Measurements from ENCODE around the gene AGAP3. TPM values are rescaled to one million over a fixed set of nuclear protein-coding genes. Genes with fewer than 3 reads are reported as not detected.

The AGAP3 gene
- total RNA-seq, 1 experiment from 2014 or later: 103 TPM

DNA sequence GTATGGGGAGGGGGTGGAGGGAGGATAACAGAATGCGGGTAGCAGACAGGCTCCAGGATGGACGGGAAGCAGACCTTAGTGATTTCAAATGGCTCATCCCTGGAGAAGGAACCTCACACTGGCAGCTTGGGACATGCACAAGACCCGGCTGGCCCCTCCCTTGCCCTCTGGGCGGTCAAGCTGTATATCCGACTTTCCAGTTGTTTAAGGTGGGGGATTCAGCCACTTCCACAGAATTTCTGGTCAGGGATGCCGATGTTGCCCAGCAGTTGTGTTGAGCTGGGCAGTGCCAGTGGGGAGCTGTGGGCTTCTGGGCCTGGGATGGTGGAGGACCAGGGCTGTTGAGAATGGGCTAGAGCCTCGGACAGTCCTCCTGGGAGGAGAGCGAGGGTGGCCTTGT is 42.4 kb downstream of the AGAP3 start:
- H3K4me3 ChIP-seq (ENCODE audit: low read depth in 2 of 2, low read length in 2 of 2): no peak overlapping the region
- H3K4me1 ChIP-seq (ENCODE audit: control insufficient read depth, insufficient read depth, low read length): no peaks in the 10 kb centered on the region
- ChIA-PET CTCF (no interaction called here), POLR2A (interaction anchor here (0.5 kb wide), 1 partner anchor 357 kb away, joined by 10 read pairs; no protein-coding TSS in a partner anchor)
- H3K27ac ChIP-seq (ENCODE audit: low read length): no peak overlapping the region
- no TSS peak for BruUV-seq (replicated peaks)
- in situ Hi-C loops (cut with HindIII; ENCODE audit: low pct_unique_long_range_greater_than_20kb, low sequenced_read_pairs) (no loop called here), intact Hi-C loops (cut with micrococcal nuclease; ENCODE audit: unreplicated experiment) (no loop called here)
- no peaks in the 10 kb centered on the region for H3K27me3 ChIP-seq (ENCODE audit: control insufficient read depth, insufficient read depth, low read length)
- H3K36me3 ChIP-seq (ENCODE audit: control insufficient read depth, insufficient read depth, low read length): no peaks in the 10 kb centered on the region
- no peak for DNase-seq (ENCODE audit: low read depth, low spot score)
- no peaks in the 10 kb centered on the region for H3K9me3 ChIP-seq (ENCODE audit: control insufficient read depth, insufficient read depth, low read depth, low read length)
- TF ChIP-seq, protein P1, sequence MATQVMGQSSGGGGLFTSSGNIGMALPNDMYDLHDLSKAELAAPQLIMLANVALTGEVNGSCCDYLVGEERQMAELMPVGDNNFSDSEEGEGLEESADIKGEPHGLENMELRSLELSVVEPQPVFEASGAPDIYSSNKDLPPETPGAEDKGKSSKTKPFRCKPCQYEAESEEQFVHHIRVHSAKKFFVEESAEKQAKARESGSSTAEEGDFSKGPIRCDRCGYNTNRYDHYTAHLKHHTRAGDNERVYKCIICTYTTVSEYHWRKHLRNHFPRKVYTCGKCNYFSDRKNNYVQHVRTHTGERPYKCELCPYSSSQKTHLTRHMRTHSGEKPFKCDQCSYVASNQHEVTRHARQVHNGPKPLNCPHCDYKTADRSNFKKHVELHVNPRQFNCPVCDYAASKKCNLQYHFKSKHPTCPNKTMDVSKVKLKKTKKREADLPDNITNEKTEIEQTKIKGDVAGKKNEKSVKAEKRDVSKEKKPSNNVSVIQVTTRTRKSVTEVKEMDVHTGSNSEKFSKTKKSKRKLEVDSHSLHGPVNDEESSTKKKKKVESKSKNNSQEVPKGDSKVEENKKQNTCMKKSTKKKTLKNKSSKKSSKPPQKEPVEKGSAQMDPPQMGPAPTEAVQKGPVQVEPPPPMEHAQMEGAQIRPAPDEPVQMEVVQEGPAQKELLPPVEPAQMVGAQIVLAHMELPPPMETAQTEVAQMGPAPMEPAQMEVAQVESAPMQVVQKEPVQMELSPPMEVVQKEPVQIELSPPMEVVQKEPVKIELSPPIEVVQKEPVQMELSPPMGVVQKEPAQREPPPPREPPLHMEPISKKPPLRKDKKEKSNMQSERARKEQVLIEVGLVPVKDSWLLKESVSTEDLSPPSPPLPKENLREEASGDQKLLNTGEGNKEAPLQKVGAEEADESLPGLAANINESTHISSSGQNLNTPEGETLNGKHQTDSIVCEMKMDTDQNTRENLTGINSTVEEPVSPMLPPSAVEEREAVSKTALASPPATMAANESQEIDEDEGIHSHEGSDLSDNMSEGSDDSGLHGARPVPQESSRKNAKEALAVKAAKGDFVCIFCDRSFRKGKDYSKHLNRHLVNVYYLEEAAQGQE (IDR thresholded peaks at IDR 0.05; ENCODE audit: insufficient read depth in 1 of 2, low read depth in 2 of 2, low read length in 1 of 2): no peak
- TF ChIP-seq SIN3A (IDR thresholded peaks at IDR 0.05; ENCODE audit: borderline replicate concordance, insufficient read depth, low read depth, low read length): no peak
- no peak for TF ChIP-seq POLR2AphosphoS5 (IDR thresholded peaks at IDR 0.05; ENCODE audit: low read depth, low read length)
- no peak for TF ChIP-seq TCF7L2 (IDR thresholded peaks at IDR 0.05; ENCODE audit: low read depth, low read length)
- TF ChIP-seq, protein P2, sequence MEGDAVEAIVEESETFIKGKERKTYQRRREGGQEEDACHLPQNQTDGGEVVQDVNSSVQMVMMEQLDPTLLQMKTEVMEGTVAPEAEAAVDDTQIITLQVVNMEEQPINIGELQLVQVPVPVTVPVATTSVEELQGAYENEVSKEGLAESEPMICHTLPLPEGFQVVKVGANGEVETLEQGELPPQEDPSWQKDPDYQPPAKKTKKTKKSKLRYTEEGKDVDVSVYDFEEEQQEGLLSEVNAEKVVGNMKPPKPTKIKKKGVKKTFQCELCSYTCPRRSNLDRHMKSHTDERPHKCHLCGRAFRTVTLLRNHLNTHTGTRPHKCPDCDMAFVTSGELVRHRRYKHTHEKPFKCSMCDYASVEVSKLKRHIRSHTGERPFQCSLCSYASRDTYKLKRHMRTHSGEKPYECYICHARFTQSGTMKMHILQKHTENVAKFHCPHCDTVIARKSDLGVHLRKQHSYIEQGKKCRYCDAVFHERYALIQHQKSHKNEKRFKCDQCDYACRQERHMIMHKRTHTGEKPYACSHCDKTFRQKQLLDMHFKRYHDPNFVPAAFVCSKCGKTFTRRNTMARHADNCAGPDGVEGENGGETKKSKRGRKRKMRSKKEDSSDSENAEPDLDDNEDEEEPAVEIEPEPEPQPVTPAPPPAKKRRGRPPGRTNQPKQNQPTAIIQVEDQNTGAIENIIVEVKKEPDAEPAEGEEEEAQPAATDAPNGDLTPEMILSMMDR (IDR thresholded peaks at IDR 0.05): no peak
- ATAC-seq: no peak

DNA sequence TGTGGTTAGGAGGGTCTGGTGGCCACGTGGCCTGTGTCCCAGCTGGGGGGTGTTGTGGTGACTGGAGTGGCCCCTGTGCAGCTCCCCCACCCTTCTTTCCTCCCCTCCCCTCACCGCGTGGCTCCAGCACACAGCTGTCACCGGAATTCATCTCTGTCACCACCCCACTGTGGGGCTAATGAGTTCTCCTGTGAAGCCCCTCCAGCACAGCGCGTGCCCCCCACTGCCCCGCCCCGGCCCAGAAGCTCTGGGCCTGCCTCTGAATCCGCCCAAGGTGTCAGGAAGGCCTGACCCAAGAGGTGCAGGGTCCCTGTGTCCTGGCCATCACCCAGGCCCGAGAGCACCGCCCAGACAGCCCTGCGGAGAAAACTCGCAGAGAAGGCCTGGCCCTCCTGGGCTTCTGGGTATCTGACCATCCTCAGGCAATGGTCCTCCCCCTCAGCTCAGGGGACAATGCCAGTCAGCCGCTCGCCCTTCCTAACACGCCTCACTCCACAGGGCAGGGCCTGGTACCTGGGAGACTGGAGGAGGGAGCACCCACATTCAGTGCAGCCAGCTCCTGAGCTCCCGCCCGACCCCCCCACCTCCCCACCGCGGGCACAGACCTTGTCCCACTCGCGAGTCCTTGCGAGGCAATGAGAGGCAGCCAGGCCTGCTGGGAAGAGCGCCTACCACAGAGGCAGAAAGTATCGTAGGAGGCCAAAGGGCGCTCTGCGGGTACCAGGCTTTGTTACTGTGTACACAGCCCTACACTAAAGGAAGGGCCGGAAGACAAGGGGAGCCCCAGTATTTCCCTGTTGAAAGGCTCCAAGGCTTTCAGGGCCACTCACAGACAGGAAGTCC is 43.1 kb downstream of the AGAP3 start:
- H3K36me3 ChIP-seq (ENCODE audit: control insufficient read depth, insufficient read depth, low read length): no peaks in the 10 kb centered on the region
- ATAC-seq (no peak), DNase-seq (ENCODE audit: low read depth, low spot score) (no peak)
- H3K9me3 ChIP-seq (ENCODE audit: control insufficient read depth, insufficient read depth, low read depth, low read length): no peaks in the 10 kb centered on the region
- BruUV-seq (replicated peaks): no TSS peak
- no peaks in the 10 kb centered on the region for H3K4me1 ChIP-seq (ENCODE audit: control insufficient read depth, insufficient read depth, low read length)
- H3K27ac ChIP-seq (ENCODE audit: low read length): no peak overlapping the region
- ChIA-PET CTCF (interaction anchor here (0.6 kb wide), 1 partner anchor 70 kb away, joined by 20 read pairs; no protein-coding TSS in a partner anchor), POLR2A (interaction anchor here (0.5 kb wide), 1 partner anchor 358 kb away, joined by 10 read pairs; no protein-coding TSS in a partner anchor)
- TF ChIP-seq, protein P1 (IDR thresholded peaks at IDR 0.05; ENCODE audit: insufficient read depth in 1 of 2, low read depth in 2 of 2, low read length in 1 of 2): no peak
- TF ChIP-seq, protein P2 (IDR thresholded peaks at IDR 0.05): no peak
- TF ChIP-seq TCF7L2 (IDR thresholded peaks at IDR 0.05; ENCODE audit: low read depth, low read length) (no peak), POLR2AphosphoS5 (IDR thresholded peaks at IDR 0.05; ENCODE audit: low read depth, low read length) (no peak), SIN3A (IDR thresholded peaks at IDR 0.05; ENCODE audit: borderline replicate concordance, insufficient read depth, low read depth, low read length) (no peak)
- in situ Hi-C loops (cut with HindIII; ENCODE audit: low pct_unique_long_range_greater_than_20kb, low sequenced_read_pairs) (no loop called here), intact Hi-C loops (cut with micrococcal nuclease; ENCODE audit: unreplicated experiment) (no loop called here)
- H3K27me3 ChIP-seq (ENCODE audit: control insufficient read depth, insufficient read depth, low read length): no peaks in the 10 kb centered on the region
- no peak overlapping the region for H3K4me3 ChIP-seq (ENCODE audit: low read depth in 2 of 2, low read length in 2 of 2)

Measured in Panc1 (cell line).